SHP77 (cell line): ENCODE results near the gene DCLK1.
A peak's percentile ranks its signal among the peaks of the same experiment; 100 is the strongest.

Source experiments
- DNase-seq, 2 experiments: peaks; one replicate each; lab custom pipeline; 2025; lab: John Stamatoyannopoulos, UW

The DCLK1 gene

GRCh38 chr13:35898041-35898440 is 233.1 kb downstream of the DCLK1 start:
- no peak for DNase-seq

- DNase-seq: no peak
Measured at GRCh38 chr13:35894636-35895035, 236.5 kb downstream of the DCLK1 start.

GRCh38 chr13:35892837-35893814 is 238.1 kb downstream of the DCLK1 start:
- no peak for DNase-seq

GRCh38 chr13:35891507-35892441 is 239.4 kb downstream of the DCLK1 start:
- DNase-seq: no peak

GRCh38 chr13:35889560-35889959 is 241.6 kb downstream of the DCLK1 start:
- DNase-seq: no peak

- no peak for DNase-seq
Measured at GRCh38 chr13:35888981-35889380, 242.2 kb downstream of the DCLK1 start.

GRCh38 chr13:35888457-35888883 is 242.7 kb downstream of the DCLK1 start:
- DNase-seq: peak; percentile 12 to 25

GRCh38 chr13:35887115-35887666 is 244.0 kb downstream of the DCLK1 start:
- DNase-seq: no peak

GRCh38 chr13:35886332-35887114 is 244.7 kb downstream of the DCLK1 start:
- no peak for DNase-seq

GRCh38 chr13:35884211-35884760 is 246.9 kb downstream of the DCLK1 start:
- DNase-seq: no peak

GRCh38 chr13:35882722-35883497 is 248.3 kb downstream of the DCLK1 start:
- no peak for DNase-seq

- no peak for DNase-seq
Measured at GRCh38 chr13:35881360-35881759, 249.8 kb downstream of the DCLK1 start.

GRCh38 chr13:35879111-35879510 is 252.1 kb downstream of the DCLK1 start:
- DNase-seq: no peak

- no peak for DNase-seq
Measured at GRCh38 chr13:35876601-35877000, 254.6 kb downstream of the DCLK1 start.

- no peak for DNase-seq
Measured at GRCh38 chr13:35874704-35875103, 256.5 kb downstream of the DCLK1 start.

- no peak for DNase-seq
Measured at GRCh38 chr13:35872369-35872768, 258.8 kb downstream of the DCLK1 start.

- no peak for DNase-seq
Measured at GRCh38 chr13:35871561-35871960, 259.6 kb downstream of the DCLK1 start.

- DNase-seq: no peak
Measured at GRCh38 chr13:35866801-35867200, 264.4 kb downstream of the DCLK1 start.

- no peak for DNase-seq
Measured at GRCh38 chr13:35865341-35866240, 265.6 kb downstream of the DCLK1 start.
